ENCODE data around the gene SNRPA. TPM values are rescaled to one million over a fixed set of nuclear protein-coding genes. Genes with fewer than 3 reads are reported as not detected.
"Not testable (repeated sequence)": the region's sequence is repeated elsewhere in the genome, so short reads cannot be mapped to it uniquely, and the experiment has no call there.

Gene SNRPA
- total RNA-seq, 2 donors from 2014 or later: 40.4 to 107 TPM

GRCh38 chr19:40811478-40812341 lies 60.7 kb downstream of the SNRPA start:
- ATAC-seq (ENCODE audit: insufficient number of reproducible peaks, low FRiP score, low read depth): no peak
- H3K27ac ChIP-seq: peak overlapping the region; percentile 50 to 73
- no peaks in the 10 kb centered on the region for H3K27me3 ChIP-seq (replicated peaks; ENCODE audit: insufficient read depth)
- peak overlapping the region; percentile 69 for H3K4me3 ChIP-seq
- DNase-seq (ENCODE audit: low spot score): no peak
- no peak for TF ChIP-seq CTCF (IDR thresholded peaks at IDR 0.05)
- peaks cover 10 to 50% of the 10 kb centered on the region in 2 donors for H3K4me1 ChIP-seq (ENCODE audit: control insufficient read depth in 1 of 2, low read depth in 2 of 2)
- peaks cover 15% of the 10 kb centered on the region for H3K36me3 ChIP-seq
- no peaks in the 10 kb centered on the region for H3K9me3 ChIP-seq

GRCh38 chr19:40812571-40812970 lies 61.6 kb downstream of the SNRPA start:
- ATAC-seq (ENCODE audit: insufficient number of reproducible peaks, low FRiP score, low read depth); H3K27me3 ChIP-seq (replicated peaks; ENCODE audit: insufficient read depth); DNase-seq (ENCODE audit: low spot score); H3K27ac ChIP-seq; H3K4me3 ChIP-seq; H3K9me3 ChIP-seq: not testable (repeated sequence)
- peaks cover 15% of the 10 kb centered on the region for H3K36me3 ChIP-seq
- H3K4me1 ChIP-seq (ENCODE audit: control insufficient read depth in 1 of 2, low read depth in 2 of 2): peaks cover 10 to 42% of the 10 kb centered on the region in 2 donors

GRCh38 chr19:40813182-40813581 lies 62.2 kb downstream of the SNRPA start:
- H3K27ac ChIP-seq: no peak overlapping the region
- no peak overlapping the region for H3K4me3 ChIP-seq
- ATAC-seq (ENCODE audit: insufficient number of reproducible peaks, low FRiP score, low read depth): no peak
- H3K9me3 ChIP-seq: no peaks in the 10 kb centered on the region
- peaks cover 10% of the 10 kb centered on the region for H3K36me3 ChIP-seq
- DNase-seq (ENCODE audit: low spot score): no peak
- H3K4me1 ChIP-seq (ENCODE audit: control insufficient read depth in 1 of 2, low read depth in 2 of 2): peaks cover 10 to 39% of the 10 kb centered on the region in 2 donors
- TF ChIP-seq CTCF (IDR thresholded peaks at IDR 0.05): no peak
- no peaks in the 10 kb centered on the region for H3K27me3 ChIP-seq (replicated peaks; ENCODE audit: insufficient read depth)

Other genes with a start within 250 kb of the SNRPA start
- 10 to 100 TPM; 36.0 to 78.4 TPM for gene SHKBP1, start 174.3 kb upstream of the SNRPA start, total RNA-seq
- 100 to 1,000 TPM; 687 to 905 TPM for gene LTBP4, start 149.8 kb upstream of the SNRPA start, total RNA-seq
- 100 to 1,000 TPM; 101 to 133 TPM for gene NUMBL, start 60.6 kb upstream of the SNRPA start, total RNA-seq
- gene COQ8B, start 34.3 kb upstream of the SNRPA start, total RNA-seq: 100 to 1,000 TPM in 1 of 2 donors, 10 to 100 TPM in 1; 53.6 to 127 TPM
- 10 to 100 TPM; 45.4 to 79.4 TPM for gene ITPKC, start 34.1 kb upstream of the SNRPA start, total RNA-seq
- gene ACTMAP, start 726 bp upstream of the SNRPA start, total RNA-seq: 1 to 10 TPM in 1 of 2 donors, under 1 TPM in 1; 0.68 to 1.1 TPM
- not detected for gene MIA, start 24.3 kb downstream of the SNRPA start, total RNA-seq
- 10 to 100 TPM; 37.9 to 38.2 TPM for gene RAB4B, start 27.0 kb downstream of the SNRPA start, total RNA-seq
- gene EGLN2, start 48.0 kb downstream of the SNRPA start, total RNA-seq: 100 to 1,000 TPM; 113 to 127 TPM
- gene CYP2A6, start 99.2 kb downstream of the SNRPA start, total RNA-seq: not detected
- gene CYP2A7, start 131.0 kb downstream of the SNRPA start, total RNA-seq: not detected
- not detected for gene CYP2B6, start 240.1 kb downstream of the SNRPA start, total RNA-seq

Measured in thoracic aorta (tissue), 2 donors.